Breast epithelium (tissue), 3 donors: ENCODE data around the gene C14orf180.

ENCODE experiments used
- POLR2A ChIP-seq: fragments of 450-650 bp; IDR thresholded peaks from one replicate; pipeline ENCODE4 v1.6.1; 2016; ENCODE audit warnings: antibody characterized with exemption, mild to moderate bottlenecking, moderate library complexity
- TF ChIP-seq, protein P1 (sequence below), 3 donors: fragments of 450-650 bp; IDR thresholded peaks; one replicate each; pipeline ENCODE4 v1.5.1; 2016 to 2017; ENCODE audit warnings: antibody characterized with exemption in 3 of 3, mild to moderate bottlenecking in 3 of 3, moderate library complexity in 3 of 3

DNA sequence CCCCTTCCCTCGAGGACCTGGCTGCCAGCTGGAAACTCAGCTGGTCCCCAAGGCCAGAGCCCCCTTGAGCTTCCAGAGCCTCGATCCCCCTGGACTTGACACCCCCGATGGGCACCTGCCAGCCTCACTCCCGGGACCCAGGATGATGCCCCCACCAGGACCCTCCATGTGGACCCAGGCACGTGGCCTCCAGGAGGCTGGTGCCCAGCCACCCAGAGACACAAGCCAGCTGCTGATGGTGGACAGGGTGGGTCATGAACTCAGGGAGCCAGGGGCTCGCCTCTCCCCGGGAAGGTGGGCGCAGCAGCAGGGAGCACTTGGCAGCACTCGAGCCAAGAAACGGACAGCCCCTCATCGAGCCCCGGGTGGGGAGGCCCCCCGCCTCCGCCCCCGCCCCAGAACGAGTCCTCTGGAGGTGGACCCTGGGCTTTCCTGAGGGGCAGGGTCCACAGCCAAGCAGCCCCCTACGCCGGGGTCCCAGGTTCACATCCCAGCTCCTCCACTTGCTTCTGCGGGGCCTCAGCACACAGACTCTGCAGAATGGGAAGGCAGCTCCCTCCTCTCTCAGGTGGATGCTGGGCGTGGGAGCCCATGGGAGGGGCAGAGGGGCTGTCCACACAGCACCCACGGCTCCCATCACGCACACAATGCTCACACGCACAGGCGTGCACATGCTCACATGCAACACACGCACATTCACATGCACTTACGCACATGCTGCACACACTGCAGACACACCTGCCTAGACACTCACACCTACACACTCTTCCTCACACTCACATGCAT, 12.1 kb downstream of the C14orf180 start:
- TF ChIP-seq, protein P1, sequence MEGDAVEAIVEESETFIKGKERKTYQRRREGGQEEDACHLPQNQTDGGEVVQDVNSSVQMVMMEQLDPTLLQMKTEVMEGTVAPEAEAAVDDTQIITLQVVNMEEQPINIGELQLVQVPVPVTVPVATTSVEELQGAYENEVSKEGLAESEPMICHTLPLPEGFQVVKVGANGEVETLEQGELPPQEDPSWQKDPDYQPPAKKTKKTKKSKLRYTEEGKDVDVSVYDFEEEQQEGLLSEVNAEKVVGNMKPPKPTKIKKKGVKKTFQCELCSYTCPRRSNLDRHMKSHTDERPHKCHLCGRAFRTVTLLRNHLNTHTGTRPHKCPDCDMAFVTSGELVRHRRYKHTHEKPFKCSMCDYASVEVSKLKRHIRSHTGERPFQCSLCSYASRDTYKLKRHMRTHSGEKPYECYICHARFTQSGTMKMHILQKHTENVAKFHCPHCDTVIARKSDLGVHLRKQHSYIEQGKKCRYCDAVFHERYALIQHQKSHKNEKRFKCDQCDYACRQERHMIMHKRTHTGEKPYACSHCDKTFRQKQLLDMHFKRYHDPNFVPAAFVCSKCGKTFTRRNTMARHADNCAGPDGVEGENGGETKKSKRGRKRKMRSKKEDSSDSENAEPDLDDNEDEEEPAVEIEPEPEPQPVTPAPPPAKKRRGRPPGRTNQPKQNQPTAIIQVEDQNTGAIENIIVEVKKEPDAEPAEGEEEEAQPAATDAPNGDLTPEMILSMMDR (IDR thresholded peaks at IDR 0.05) = no peak
- TF ChIP-seq POLR2A = no peak
